OCI-LY1 (cell line): ENCODE measurements around the gene CAPZA1.
A peak's percentile ranks its signal among the peaks of the same experiment; 100 is the strongest.

ENCODE experiments used
- CTCF ChIP-seq: fragments of 200-600 bp; sonication (generic), shearing (Covaris generic); IDR thresholded peaks from 2 replicates; pipeline ENCODE4 v1.5.1; 2017; ENCODE audit warnings: mild to moderate bottlenecking, antibody characterized with exemption, low read length, moderate library complexity, mixed read lengths
- EZH2 ChIP-seq: fragments of 200-600 bp; sonication (generic), shearing (Covaris generic); IDR thresholded peaks from 2 replicates; pipeline ENCODE4 v1.8.0; 2017; ENCODE audit warnings: borderline replicate concordance, mixed run types, mild to moderate bottlenecking, antibody characterized with exemption, low read length, moderate library complexity, mixed read lengths

GRCh38 chr1:112673592-112674439 lies 54.2 kb downstream of the CAPZA1 start:
- peak; percentile 48; the same call in 1 of the 2 replicates for TF ChIP-seq CTCF
- no peak for TF ChIP-seq EZH2
